Renal pelvis (tissue), 4 donors: ENCODE measurements around the gene DBH. TPM values are rescaled to one million over a fixed set of nuclear protein-coding genes. Genes with fewer than 3 reads are reported as not detected.

ENCODE experiments used
- DNase-seq: peaks from one replicate; pipeline ENCODE4 v3.0.0-alpha.2; 2013
- polyA plus RNA-seq, 3 donors: library from polyadenylated mRNA; unstranded; fragments of 120-200 nt; gene quantifications; one replicate each; pipeline ENCODE4 v1.2.1, GENCODE V29; 2013; ENCODE audit not compliant: insufficient read length in 3 of 3

Gene DBH
- polyA plus RNA-seq, 3 donors: 0.94 to 1.7 (median 1.4) TPM

GRCh38 chr9:133603135-133603927 lies 32.8 kb upstream of the DBH start:
- no peak for DNase-seq

GRCh38 chr9:133604214-133604613 lies 31.9 kb upstream of the DBH start:
- no peak for DNase-seq

GRCh38 chr9:133604856-133605255 lies 31.3 kb upstream of the DBH start:
- no peak for DNase-seq

- DNase-seq: no peak
These were observed 30.7 kb upstream of the DBH start for GRCh38 chr9:133605446-133605845.

GRCh38 chr9:133605856-133606707 lies 30.1 kb upstream of the DBH start:
- no peak for DNase-seq

- no peak for DNase-seq
These were observed 29.5 kb upstream of the DBH start for GRCh38 chr9:133606708-133607025.

GRCh38 chr9:133607381-133607780 lies 28.8 kb upstream of the DBH start:
- no peak for DNase-seq

- DNase-seq: no peak
These were observed 28.2 kb upstream of the DBH start for GRCh38 chr9:133607976-133608375.

GRCh38 chr9:133608382-133608781 lies 27.8 kb upstream of the DBH start:
- no peak for DNase-seq

- no peak for DNase-seq
These were observed 27.3 kb upstream of the DBH start for GRCh38 chr9:133608889-133609288.

- no peak for DNase-seq
These were observed 26.7 kb upstream of the DBH start, which contains the start of gene FAM163B for GRCh38 chr9:133609311-133610098. TSS of gene FAM163B (minus strand) at chr9:133609389. CDS start at chr9:133580223, 29,166 bp downstream.

GRCh38 chr9:133610845-133611244 lies 25.3 kb upstream of the DBH start:
- DNase-seq: no peak

- no peak for DNase-seq
These were observed 24.1 kb upstream of the DBH start for GRCh38 chr9:133612051-133612450.

GRCh38 chr9:133612816-133613215 lies 23.3 kb upstream of the DBH start:
- DNase-seq: no peak

GRCh38 chr9:133613432-133613831 lies 22.7 kb upstream of the DBH start:
- no peak for DNase-seq

GRCh38 chr9:133614056-133614455 lies 22.1 kb upstream of the DBH start:
- DNase-seq: no peak

- DNase-seq: no peak
These were observed 21.5 kb upstream of the DBH start for GRCh38 chr9:133614678-133615077.

GRCh38 chr9:133615186-133615585 lies 21.0 kb upstream of the DBH start:
- DNase-seq: no peak

- no peak for DNase-seq
These were observed 20.5 kb upstream of the DBH start for GRCh38 chr9:133615606-133616188.

GRCh38 chr9:133616643-133617405 lies 19.3 kb upstream of the DBH start:
- no peak for DNase-seq

- DNase-seq: no peak
These were observed 17.4 kb upstream of the DBH start for GRCh38 chr9:133618726-133619125.
